Fibroblast of skin of back (primary cell): ENCODE measurements around the gene BSN.
"Not testable (repeated sequence)": the region's sequence is repeated elsewhere in the genome, so short reads cannot be mapped to it uniquely, and the experiment has no call there.

ENCODE experiments used
- DNase-seq: peaks from one replicate; pipeline ENCODE4 v3.0.0-alpha.2; 2013

The BSN gene

DNA sequence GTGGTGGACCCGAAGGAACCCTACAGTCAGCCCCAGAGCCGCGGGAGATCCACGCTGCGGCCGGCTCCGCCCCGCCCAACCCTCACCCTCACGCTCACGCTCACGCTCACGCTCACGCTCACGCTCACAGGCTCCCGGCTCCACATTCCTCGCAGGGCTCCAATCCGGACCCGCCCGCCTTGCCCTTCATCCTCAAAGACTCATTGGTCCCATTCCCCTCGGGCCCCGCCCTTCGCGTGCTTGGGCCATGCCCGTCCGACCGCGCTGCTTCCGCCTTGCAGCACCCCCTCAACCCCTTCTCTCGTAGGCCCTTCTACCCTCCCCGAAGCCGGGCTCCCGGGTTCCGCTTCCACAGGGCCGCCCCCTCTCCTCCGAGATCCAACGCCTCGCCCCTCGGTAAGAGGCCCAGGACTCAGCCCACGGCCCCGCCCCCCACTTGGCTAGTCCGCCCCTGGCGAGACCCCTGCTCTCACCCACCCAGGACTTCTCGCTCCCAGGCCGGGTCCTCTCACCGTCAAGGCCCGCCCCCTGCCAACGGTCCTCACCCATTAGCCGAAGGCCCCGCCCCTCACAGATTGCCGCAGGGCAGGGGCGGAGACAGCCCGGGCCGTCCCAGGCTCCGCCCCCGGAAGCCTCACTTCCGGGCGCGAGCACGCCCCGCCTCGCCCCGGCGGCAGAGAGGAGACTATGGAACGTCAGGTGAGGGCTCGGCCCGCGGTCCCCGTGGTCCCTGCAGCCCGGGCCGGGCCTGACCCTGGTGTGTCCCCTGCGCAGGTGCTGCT lies 119.6 kb downstream of the BSN start, which contains the start of gene APEH:
APEH (plus strand) TSS at position 637 of the 782 bp plus-strand sequence; CDS start at position 688, 51 bp downstream.
- DNase-seq, result peak; percentile 98

DNA sequence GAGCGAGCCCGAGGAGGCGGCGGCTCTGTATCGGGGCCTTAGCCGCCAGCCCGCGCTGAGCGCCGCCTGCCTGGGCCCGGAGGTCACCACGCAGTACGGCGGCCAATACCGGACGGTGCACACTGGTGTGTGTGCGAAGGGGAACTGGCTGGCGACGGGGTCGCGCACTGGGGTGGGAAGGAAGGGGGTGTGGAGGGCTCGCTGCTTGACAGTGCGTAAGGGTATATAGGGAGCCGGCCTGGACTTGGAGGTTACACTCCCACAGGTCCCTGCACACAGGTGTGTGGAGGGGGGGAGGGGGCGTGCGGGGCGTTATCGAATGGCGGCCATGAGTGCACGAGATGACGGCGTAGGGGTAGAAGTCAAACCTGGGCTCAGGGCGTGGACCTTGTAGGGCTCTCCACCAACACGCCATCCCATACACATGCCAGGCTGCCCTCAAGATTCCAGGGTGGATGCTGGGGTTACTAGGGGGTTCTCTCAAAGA lies 120.3 kb downstream of the BSN start:
- no peak for DNase-seq

DNA sequence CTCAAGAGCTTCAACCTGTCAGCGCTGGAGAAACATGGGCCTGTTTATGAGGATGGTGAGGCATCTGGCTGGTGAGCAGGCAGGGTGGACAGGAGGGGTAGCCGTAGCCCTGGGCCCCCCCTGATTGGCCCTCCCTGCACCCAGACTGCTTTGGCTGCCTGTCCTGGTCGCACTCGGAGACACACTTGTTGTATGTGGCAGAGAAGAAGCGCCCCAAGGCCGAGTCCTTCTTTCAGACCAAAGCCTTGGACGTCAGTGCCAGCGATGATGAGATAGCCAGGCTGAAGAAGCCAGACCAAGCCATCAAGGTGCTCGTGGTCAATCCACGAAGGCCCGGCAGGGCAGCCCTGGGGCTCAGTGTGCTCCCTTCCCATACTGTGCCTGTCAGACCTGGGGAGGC lies 121.6 kb downstream of the BSN start:
- DNase-seq, result no peak

DNA sequence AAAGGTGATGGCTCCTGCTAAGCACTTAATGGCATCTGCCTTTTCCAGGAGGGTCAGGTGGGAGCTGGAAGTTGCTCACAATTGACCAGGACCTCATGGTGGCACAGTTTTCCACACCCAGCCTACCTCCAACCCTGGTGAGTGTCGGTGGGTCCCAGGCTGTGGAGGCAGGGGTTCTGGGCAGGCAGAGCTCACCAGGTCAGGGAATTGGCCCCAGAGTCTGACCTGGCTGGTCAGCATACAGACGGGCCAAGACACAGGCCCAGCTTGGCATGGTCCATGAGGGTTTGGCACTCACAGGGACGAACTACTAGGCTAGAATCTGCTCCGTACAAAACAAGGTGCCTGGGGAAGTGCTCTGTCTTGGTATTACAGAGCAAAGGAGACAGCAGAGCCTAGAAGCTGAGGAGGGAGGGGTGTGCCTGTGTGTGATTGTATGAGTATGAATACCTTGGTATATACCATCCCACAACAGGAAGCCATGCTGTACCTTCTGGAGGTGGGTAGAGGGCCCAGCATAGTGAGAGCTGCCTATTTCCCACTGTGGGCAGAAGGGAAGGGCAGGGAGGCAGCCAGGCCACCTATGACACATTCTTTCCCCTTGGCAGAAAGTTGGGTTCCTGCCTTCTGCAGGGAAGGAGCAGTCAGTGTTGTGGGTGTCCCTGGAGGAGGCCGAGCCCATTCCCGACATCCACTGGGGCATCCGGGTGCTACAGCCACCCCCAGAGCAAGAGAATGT lies 126.4 kb downstream of the BSN start:
- DNase-seq, result no peak

DNA sequence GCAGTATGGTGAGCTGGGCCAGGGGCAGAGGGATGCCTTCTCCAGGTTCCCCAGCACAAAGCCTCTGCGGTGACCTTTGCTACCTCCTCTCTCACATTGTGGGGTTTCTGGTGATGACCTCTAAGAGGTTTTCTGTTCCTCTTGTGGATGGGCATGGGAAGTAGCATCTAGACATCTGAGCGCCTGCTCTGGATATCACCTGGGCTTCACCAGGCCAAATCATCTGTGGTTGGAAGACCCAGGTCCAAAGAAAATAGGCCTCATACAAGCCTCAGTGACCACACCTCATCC lies 126.9 kb downstream of the BSN start:
- no peak for DNase-seq

DNA sequence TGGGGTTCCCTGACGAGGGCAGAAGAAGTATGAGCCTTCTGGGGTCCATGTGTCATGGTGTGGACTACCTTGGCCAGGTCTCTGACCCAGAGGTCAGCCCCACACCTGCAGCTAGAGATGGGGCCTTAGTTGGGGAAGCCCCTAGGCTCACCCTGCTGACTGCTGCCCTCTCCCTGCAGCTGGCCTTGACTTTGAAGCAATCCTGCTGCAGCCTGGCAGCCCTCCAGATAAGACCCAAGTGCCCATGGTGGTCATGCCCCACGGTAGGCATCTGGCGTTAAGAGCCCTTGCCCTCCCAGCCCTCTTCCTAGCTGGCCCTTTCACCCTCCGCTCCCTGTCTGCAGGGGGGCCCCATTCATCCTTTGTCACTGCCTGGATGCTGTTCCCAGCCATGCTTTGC lies 127.3 kb downstream of the BSN start:
- no peak for DNase-seq

DNA sequence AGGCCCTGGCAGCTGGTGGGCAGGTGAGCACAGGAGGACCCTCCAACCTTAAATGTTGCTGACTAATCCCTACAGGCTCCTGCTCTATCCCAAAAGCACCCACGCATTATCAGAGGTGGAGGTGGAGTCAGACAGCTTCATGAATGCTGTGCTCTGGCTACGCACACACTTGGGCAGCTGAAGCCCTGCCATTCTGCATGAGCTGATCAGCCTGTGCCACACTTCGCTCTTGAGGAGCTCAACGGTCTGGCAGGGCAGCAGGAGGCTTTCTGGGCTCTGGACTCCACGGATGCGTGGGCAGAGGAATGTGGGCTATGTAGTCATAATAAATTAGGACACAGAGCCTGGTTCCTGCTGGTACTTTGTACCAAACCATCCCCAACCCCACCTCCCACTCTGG lies 128.9 kb downstream of the BSN start:
- DNase-seq, result no peak

DNA sequence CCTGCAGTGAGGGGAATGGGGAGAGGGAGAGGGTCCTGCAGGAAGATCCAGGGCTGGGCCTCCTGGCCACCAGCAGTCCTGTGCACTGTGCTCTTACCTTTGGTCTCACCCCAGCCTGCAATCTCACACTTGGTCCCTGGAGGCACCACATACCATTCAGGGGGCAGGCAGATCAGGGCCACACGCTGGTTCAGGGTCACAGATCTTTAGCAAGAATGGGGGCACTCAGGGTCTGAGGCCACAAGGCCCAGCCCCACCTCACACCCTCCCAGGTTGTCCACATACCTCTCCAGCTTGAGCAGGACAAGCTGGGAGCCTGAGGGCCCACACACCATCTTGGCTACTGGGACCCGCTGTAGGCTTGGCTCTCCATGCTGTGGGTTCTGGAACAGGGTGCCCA lies 130.2 kb downstream of the BSN start:
- DNase-seq, result not testable (repeated sequence)

DNA sequence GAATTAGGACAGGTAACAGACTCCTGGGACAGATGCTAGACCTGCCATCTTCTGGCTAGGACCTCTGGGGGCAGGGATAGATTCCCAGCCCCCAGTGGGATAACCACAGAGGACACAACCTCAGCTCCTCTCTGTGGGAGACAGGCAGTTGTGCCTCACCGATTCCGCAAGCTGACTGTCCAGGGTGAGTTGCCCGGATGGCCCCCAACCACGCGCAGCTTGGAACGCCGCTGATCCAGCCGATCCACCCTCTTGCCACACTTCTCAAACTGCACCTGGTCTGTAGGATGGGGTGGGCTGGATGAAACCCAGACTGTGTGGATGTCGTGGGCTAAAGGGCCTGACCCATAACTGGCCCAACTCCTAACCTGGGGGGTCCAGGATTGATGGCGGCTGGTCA lies 130.8 kb downstream of the BSN start:
- DNase-seq, result not testable (repeated sequence)

DNA sequence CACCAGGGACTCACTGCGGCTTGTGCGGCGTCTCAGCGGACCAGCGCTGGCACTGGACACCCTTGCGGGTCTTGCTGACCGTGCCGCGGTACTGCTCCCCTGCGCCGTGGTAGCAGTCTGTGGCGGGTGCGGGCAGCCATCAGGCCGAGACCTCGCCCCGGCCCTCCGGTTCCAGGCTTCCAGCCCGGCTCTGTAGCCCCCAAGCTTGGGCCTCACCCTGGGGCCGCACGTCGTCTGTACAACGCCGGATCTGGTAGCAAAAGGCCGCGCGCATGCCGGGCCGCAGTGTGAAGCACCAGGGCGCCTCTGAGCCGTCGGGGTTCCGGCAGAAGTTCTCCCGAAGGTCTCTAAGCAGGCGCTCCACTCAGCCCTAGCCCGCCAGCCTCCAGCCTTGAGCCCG lies 131.6 kb downstream of the BSN start:
- DNase-seq, result not testable (repeated sequence)

DNA sequence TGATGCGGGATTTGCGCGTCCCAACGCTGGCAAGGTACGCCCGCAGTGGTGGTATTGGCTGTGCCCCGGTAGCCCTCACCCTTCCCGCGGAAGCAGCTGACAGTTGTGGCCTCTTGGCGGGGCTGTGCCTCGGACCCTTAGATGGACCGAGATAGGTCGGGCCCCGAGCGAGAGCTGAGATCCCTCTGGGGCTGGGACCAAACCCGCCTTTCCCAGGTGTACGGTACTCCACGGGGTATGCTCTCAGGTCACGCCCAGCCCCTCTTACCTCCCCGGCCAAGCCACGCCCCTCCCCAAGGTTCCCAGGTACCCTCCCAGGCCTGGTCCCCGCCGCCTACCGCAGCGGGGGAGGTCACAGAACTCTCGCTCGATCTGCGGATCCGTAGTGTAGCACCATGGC lies 132.1 kb downstream of the BSN start:
- not testable (repeated sequence) for DNase-seq

DNA sequence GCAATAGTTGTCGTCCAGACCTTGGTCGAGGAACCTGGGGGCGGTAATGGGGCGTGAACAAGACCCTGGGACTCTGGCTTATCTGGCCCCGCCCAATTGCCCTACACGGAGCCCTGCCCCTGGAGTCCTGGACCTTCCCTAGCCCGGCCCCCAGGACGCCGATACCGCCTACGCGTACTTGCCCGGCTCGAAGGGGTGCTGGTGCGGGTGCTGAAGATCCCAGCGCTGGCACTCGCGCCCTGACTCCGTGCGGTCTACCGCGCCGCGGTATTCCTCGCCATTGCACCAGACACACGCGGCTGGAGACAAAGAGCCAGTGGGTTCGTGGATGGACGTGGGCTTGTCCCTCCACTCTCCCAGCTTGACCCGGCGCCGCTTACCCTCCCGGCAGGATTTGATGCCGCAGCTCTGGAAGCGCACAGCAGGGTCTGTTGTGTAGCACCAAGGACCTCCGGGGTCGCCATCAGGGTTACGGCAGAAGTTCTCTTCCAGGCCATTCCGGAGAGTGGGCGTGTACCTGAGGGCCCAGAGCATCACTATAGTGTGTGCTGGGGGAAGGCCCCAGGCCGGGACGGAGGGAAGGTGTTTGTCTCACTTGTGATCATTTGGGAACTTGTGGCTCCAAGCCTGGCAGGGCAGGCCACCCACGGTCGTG lies 132.6 kb downstream of the BSN start:
- peak; percentile 49 for DNase-seq

DNA sequence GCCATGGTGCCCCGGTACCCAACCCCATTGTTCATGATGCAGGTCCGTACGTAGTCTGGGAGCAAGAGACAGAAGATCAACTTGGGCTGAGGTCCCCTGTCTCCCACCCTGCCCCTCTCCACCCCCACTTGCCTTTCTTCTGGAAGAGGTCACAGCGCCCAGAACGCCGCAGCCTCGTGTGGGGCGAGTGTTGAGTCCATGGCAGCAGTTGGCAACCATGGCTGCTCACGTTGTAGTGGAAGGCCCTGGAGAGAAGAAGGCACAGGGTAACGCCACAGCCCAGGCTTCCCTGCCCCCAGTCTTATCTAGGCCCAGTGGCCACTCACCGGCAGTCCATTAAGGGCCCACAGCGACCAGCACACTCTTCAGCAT lies 133.1 kb downstream of the BSN start:
- not testable (repeated sequence) for DNase-seq

DNA sequence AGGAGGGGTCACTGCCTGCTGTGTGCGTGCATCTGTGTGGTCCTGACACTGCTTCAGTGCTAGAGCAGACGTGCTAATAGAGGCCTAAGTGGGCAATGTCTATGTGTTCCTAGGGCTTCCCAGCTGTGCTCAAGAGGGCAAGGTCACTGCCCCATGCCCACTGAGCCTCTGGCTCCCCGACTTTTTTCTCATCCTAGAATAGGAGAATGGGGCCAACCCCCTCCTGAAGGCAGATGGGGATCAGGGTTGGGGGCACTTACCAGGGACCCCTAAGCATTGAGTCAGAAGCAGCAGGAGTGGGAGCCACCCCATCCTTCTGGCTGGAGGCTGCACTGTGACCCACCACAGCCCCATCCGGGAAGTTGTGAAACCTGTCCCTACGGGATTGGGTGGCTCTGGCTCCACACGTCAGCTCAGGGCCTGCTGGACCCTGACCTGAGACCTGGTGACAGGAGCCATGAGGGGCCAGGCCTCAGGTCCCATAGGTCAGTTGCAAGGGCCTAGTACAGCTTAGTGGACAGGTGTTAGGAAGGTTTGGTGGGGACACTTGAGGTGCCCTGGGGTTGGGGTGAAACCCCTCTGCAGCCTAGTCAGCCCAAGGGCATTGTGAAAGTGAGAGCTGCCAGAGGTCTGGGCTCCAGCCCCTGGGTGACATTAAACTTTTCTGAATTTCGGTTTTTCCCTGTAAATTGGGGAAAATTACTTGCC lies 134.2 kb downstream of the BSN start:
- not testable (repeated sequence) for DNase-seq

DNA sequence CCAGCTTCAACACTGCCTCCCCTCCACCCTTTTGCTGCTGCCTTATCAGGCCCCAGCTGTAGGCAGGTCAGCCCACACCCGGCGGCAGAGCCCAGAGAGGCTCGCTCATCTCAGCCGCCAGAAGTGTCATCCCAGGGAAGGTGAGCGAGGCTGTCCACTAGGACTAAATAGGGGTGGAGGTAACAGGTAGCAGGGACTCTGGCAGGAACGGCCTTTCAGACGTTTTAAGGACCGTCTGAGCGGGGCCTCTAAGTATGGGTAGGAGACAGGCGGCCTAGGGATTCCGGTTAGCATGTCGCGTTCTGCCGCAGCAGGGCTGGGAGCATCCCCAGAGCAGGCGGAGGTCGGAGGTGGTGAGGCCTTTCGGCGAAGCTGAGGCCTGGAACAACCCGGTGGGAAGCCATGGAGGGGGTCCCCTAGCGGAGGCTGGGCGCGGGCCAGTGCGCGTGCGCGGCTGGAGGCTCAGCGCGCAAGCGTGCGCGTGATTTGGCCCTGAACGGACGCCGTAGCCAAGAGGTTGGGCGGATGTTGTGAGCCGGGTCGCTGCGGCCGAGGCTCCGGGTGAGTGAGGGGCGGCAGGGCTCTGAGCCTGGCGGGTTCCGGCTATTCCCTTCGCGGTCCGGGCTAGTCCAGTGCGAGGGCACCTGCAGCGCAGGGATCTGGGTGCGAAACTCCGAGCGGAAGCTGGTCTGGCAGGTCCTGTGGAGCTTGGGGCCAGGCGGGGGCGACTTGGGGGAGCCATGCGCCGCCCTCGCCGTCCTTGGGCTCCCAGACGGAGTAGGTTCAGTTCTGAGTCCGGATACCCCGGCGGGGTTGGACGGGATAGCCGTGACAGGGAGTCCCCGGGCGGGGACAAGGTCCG lies 135.0 kb downstream of the BSN start, which contains the start of the genes MST1 and RNF123:
MST1 (minus strand) TSS at position 429 of the 862 bp plus-strand sequence. CDS start 783 bp downstream, outside the sequence.
RNF123 (plus strand) TSS at position 512 of the 862 bp plus-strand sequence. CDS start 1,609 bp downstream, outside the sequence.
- DNase-seq, result peak; percentile 94

DNA sequence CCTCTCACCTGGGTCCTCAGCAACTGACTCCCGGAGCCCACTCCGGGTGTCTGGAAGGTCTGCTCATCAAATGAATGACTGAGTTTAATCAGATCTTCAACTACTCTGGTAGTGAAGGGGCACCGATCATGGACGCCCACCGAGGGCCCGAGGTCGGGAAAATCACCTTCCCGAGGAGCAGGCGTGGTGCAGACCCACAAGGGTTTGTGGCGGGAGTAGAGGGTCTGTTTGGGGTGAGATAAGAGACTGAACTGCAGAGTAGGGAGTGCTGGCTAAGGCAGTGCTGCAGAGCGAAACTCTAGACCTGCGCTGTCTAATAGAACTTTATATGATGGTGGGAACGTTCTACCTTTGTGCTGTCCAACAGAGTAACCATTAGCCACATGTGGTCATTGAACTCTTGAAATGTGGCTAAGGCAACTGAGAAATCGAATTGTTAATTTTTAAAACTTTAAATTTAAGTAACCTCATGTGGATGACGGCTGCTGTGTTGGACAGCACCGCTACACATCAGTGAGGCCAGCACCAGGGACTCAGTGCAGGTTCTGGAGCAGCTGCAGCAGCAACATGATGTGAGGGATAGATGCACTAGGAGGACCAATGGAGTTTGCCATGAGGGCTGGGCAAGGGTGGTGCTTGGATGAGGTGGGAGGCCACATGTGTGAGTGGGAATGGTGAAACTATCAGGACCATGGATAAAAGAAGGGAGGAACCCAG lies 135.8 kb downstream of the BSN start:
- not testable (repeated sequence) for DNase-seq

DNA sequence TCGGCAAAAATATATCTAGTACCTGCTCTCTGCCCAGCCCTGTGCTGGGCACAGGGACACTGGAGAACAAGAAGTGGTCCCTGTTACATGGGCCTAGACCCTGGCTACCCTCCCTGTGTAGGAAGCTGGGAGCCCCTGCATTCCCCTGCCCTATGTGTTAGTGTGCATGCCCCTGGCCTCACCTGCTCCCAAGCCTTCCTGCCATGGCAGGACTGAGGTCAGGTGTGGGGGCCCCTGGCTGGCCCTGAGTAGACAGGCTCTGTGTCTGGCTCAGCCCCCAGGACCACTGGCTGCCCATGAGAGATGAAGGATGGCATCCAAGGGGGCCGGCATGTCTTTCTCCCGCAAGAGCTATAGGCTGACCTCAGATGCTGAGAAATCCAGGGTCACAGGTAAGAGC lies 136.6 kb downstream of the BSN start:
- DNase-seq, result not testable (repeated sequence)

DNA sequence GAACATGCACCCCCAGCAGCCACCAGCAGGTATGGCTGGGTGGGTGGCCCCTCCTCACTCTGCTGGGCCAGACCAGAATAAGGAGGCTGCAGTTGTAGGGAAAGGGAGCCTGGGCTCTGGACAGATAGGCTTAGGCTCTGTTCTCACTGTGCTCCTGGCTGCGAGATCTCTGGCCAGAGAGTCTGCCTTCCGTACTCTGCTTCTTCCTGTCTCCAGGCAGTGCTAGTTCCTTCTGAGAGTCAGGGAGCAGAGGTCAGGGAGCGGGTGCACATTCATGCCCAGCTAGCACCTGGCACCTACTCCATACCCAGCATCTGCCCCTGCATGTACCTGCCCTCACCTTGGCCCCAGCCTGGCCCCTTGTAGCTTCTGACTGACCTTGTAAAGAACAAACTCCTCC lies 137.2 kb downstream of the BSN start:
- not testable (repeated sequence) for DNase-seq

DNA sequence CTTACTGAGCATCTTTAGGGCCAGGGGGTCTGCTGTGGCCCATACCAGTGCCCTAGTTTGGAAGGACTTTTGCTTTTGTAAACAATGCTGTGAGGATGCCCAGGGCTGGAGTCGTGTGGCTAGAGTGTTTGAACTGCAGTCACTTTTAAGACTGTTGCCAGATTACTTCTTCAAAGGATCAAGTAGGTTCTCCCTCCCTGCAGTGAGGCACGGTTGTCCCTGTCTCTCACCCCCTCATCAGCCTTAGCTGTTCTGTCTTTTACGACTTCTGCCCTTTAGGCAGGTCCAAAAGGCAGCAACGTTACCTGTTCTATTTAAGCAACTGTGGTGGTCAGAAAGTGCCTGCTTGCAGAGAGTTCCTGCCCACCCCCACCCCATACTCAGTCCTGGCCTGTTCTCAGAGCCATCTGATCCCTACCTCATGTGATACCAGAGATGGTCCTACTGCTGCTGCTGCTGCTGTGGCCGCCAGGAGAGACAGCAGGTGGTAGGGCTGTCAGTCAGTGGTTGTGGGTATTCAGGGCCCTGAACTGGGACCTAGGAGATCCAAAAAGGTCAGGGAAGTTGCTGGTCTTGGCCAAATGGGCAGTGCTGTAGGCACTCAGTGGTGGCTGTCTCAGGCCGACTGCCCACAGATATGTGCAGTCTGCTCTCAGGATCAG lies 140.3 kb downstream of the BSN start:
- not testable (repeated sequence) for DNase-seq

DNA sequence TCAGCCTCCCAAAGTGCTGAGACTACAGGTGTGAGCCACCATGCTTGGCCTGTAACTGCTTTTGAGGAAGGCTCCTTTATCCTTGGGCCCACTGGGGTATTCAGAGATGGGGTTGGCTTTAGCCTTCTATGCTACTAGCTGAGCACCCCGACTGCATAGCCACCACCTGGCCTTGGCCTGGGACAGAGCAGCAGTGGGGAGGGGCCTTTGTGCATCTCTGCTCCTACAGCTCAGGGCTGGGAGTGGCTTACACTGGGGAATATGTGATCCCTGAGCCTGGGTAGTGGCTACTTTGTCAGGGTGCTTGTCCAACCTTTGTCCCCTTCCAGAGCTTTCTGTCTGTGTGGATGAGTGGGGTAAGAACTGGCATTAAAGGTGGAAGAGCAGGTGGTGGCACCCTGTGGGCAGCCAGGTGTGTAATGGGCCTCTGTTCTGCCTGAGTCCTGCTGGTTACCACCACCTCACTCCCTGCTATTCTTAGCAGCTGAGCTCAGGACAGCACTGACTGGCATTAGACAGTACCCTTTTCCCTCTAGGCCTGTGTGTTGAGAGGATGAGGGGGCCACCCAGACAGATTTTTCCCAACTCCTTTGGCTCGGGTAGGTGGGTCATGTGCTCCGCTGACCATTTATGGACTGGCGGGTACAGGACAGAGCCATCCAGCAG lies 141.2 kb downstream of the BSN start:
- DNase-seq, result not testable (repeated sequence)
